ENCODE measurements around the gene CTSA.

The CTSA gene

GRCh38 chr20:45890985-45891983 is at the start of gene CTSA, which contains the start of gene NEURL2:
Gene CTSA, plus strand, starts transcription at chr20:45891335. Its CDS starts 234 bp downstream, at chr20:45891569.
Gene NEURL2, minus strand, starts transcription at chr20:45891208. Its CDS starts 217 bp downstream, at chr20:45890991.
- no peaks in the 10 kb centered on the region for H3K27me3 ChIP-seq (replicated peaks)
- peak within 1 kb of the TSS; percentile 45 for H3K27ac ChIP-seq
- peak within 1 kb of the TSS; percentile 78 for H3K4me3 ChIP-seq (ENCODE audit: low read depth, low read length)
- in situ Hi-C loops (cut with HindIII; ENCODE audit: low pct_ligation_motif_present, low sequenced_read_pairs), result no loop called here
- TF ChIP-seq, protein P1, sequence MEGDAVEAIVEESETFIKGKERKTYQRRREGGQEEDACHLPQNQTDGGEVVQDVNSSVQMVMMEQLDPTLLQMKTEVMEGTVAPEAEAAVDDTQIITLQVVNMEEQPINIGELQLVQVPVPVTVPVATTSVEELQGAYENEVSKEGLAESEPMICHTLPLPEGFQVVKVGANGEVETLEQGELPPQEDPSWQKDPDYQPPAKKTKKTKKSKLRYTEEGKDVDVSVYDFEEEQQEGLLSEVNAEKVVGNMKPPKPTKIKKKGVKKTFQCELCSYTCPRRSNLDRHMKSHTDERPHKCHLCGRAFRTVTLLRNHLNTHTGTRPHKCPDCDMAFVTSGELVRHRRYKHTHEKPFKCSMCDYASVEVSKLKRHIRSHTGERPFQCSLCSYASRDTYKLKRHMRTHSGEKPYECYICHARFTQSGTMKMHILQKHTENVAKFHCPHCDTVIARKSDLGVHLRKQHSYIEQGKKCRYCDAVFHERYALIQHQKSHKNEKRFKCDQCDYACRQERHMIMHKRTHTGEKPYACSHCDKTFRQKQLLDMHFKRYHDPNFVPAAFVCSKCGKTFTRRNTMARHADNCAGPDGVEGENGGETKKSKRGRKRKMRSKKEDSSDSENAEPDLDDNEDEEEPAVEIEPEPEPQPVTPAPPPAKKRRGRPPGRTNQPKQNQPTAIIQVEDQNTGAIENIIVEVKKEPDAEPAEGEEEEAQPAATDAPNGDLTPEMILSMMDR (IDR thresholded peaks at IDR 0.05; ENCODE audit: low read depth, low read length, missing control alignments), result no peak
- peak; percentile 89 for DNase-seq
- peaks cover 15% of the 10 kb centered on the region for H3K36me3 ChIP-seq (replicated peaks)

DNA sequence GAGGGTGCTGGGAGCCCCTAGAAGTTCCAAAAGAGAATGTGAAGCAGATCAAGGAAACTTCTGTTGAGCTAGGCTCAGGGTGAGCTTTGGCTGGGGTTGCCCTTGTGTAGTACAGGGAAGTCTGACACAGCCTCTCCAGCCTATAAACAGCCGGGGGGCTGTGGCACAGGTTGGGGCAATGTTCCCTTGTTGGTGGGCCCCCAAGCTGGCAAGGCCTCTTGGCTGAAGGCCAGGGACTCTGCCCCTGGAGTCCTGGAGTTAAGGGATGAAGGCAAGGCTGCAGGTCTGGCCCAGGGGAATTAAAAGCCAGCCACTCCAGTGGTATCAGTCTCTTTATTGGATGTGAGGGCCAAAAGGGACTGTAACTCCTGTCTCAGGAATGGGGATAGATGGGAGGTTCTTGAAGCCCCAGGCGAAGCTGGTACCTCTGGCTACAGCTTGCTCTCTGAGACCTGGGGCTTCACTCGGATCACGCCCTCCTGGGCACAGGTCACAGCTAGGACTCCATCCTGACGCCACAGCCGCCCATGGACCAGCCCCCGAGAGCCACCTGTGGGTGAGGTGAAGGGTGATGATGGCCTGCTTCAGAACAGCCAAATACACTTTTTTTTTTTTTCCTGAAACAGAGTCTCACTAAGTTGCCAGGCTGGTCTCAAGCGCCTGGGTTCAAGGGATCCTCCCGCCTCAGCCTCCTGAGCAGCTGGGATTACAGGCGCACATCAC is 49.6 kb upstream of the CTSA start:
- H3K36me3 ChIP-seq (replicated peaks), result peaks cover 28% of the 10 kb centered on the region

DNA sequence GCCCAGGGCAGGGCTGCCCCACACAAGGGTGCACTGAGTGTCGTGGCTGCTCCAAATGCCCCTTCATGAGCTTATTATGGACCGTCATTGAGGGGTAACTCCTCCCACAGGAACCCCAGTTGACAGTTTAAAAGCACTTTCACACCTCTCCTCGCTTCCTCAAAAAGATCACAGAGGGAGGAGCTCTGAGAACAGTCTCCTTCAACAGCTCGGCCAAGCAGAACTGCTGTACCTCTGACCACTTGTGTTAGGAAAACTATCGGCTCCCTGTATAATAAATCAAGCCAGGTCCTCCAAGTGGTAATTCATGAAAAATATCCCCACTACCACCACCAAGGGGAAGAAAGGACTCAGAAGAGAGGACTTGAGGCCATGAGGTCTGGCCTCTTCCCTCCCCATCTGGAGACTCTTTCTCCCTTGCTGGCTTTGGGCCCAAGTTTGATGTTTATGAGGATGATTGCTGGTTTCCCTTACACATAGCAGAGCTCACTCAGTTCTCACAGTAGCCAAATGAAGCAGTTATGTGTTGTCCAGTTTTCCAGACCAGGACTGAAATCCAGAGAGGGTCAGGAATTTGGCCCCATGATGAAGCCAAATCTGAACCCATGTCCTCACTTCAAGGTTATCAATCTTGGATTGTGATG is 48.8 kb upstream of the CTSA start:
- Histone ChIP-seq H3K27ac (no peak overlapping the region), H3K36me3 (replicated peaks) (peaks cover 33% of the 10 kb centered on the region), H3K4me3 (ENCODE audit: low read depth, low read length) (no peak overlapping the region), H3K27me3 (replicated peaks) (no peaks in the 10 kb centered on the region)
- no peak for DNase-seq
- in situ Hi-C loops (cut with HindIII; ENCODE audit: low pct_ligation_motif_present, low sequenced_read_pairs), result no loop called here
- TF ChIP-seq, protein P1 (IDR thresholded peaks at IDR 0.05; ENCODE audit: low read depth, low read length, missing control alignments), result no peak

More for the DNA sequence above, 49.6 kb upstream of the CTSA start:
- Histone ChIP-seq H3K27ac (no peak overlapping the region), H3K27me3 (replicated peaks) (no peaks in the 10 kb centered on the region), H3K4me3 (ENCODE audit: low read depth, low read length) (no peak overlapping the region)
- no peak for DNase-seq
- TF ChIP-seq, protein P1 (IDR thresholded peaks at IDR 0.05; ENCODE audit: low read depth, low read length, missing control alignments), result no peak
- in situ Hi-C loops (cut with HindIII; ENCODE audit: low pct_ligation_motif_present, low sequenced_read_pairs), result no loop called here

DNA sequence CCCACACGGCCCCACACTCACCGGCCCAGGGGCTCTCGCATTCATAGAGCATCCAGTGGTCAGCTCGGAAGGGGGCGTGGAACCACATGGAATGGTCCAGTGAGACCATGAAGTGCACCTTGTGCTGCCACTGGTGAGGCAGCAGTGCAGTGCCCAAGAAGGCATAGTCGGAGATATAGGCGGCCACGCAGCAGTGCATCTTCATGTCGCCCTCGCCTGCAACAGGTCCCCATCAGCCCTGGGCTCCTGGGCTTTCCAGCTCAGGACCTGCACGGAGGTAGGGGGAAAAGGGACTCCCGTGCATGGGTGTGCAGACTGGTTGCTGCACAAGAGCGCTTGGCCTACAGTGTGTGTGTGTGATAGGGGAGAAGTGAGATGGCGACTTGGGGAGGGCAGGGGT is 47.6 kb upstream of the CTSA start:
- H3K27ac ChIP-seq, result no peak overlapping the region
- no peaks in the 10 kb centered on the region for H3K27me3 ChIP-seq (replicated peaks)
- no peak for DNase-seq
- TF ChIP-seq, protein P1 (IDR thresholded peaks at IDR 0.05; ENCODE audit: low read depth, low read length, missing control alignments), result no peak
- no peak overlapping the region for H3K4me3 ChIP-seq (ENCODE audit: low read depth, low read length)
- in situ Hi-C loops (cut with HindIII; ENCODE audit: low pct_ligation_motif_present, low sequenced_read_pairs), result no loop called here
- H3K36me3 ChIP-seq (replicated peaks), result peaks cover 33% of the 10 kb centered on the region

DNA sequence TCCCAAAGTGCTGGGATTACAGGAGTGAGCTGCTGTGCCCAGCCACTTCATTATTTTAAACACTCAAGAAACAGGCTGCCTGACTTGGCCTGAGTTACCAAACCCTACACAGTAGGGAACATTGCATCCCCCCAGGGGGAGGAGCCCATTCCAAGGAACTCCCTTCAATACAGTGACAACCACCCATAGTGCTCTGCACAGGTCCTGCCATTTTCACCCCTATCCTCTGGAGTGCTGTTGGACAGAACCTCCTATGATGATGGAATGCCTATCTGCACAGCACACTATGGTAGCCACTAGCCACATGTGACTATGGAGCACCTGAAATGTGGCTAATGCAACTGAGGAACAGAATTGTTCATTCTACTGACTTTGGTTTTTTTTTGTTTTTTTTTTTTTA is 45.7 kb upstream of the CTSA start:
- in situ Hi-C loops (cut with HindIII; ENCODE audit: low pct_ligation_motif_present, low sequenced_read_pairs), result no loop called here
- DNase-seq, result no peak
- Histone ChIP-seq H3K4me3 (ENCODE audit: low read depth, low read length) (no peak overlapping the region), H3K27me3 (replicated peaks) (no peaks in the 10 kb centered on the region), H3K36me3 (replicated peaks) (peaks cover 31% of the 10 kb centered on the region), H3K27ac (no peak overlapping the region)
- TF ChIP-seq, protein P1 (IDR thresholded peaks at IDR 0.05; ENCODE audit: low read depth, low read length, missing control alignments), result no peak
